ENCODE measurements around the gene LYSMD3.

Gene LYSMD3

GRCh38 chr5:90477621-90478215 lies 51.7 kb downstream of the LYSMD3 start:
- no peak overlapping the region for H3K4me3 ChIP-seq (replicated peaks; ENCODE audit: low read depth, low read length)
- no peak for DNase-seq (ENCODE audit: low read depth)
- no peak for TF ChIP-seq CTCF (IDR thresholded peaks at IDR 0.05; ENCODE audit: low read length, missing control alignments)

- no peak for DNase-seq (ENCODE audit: low read depth)
Observed at GRCh38 chr5:90477073-90477472, 52.3 kb downstream of the LYSMD3 start.

GRCh38 chr5:90476391-90476790 lies 53.0 kb downstream of the LYSMD3 start:
- H3K4me3 ChIP-seq (replicated peaks; ENCODE audit: low read depth, low read length) = no peak overlapping the region
- TF ChIP-seq CTCF (IDR thresholded peaks at IDR 0.05; ENCODE audit: low read length, missing control alignments) = no peak
- no peak for DNase-seq (ENCODE audit: low read depth)

More at GRCh38 chr5:90477073-90477472, 52.3 kb downstream of the LYSMD3 start:
- no peak overlapping the region for H3K4me3 ChIP-seq (replicated peaks; ENCODE audit: low read depth, low read length)
- no peak for TF ChIP-seq CTCF (IDR thresholded peaks at IDR 0.05; ENCODE audit: low read length, missing control alignments)

- DNase-seq (ENCODE audit: low read depth) = no peak
- TF ChIP-seq CTCF (IDR thresholded peaks at IDR 0.05; ENCODE audit: low read length, missing control alignments) = no peak
- H3K4me3 ChIP-seq (replicated peaks; ENCODE audit: low read depth, low read length) = peak overlapping the region; percentile 87
Observed at GRCh38 chr5:90475436-90475980, 53.9 kb downstream of the LYSMD3 start.

GRCh38 chr5:90474235-90475107 lies 54.9 kb downstream of the LYSMD3 start, which contains the start of the genes MBLAC2 and POLR3G:
Gene MBLAC2 (minus strand): TSS chr5:90474771. CDS start chr5:90474292, 479 bp downstream.
Gene POLR3G (plus strand): TSS chr5:90474864. CDS start chr5:90485568, 10,704 bp downstream.
- peak within 1 kb of the TSS; percentile 87 for H3K4me3 ChIP-seq (replicated peaks; ENCODE audit: low read depth, low read length)
- TF ChIP-seq CTCF (IDR thresholded peaks at IDR 0.05; ENCODE audit: low read length, missing control alignments) = peak; percentile 49
- peak; percentile 95 for DNase-seq (ENCODE audit: low read depth)

- peak; percentile 42 for DNase-seq (ENCODE audit: low read depth)
- TF ChIP-seq CTCF (IDR thresholded peaks at IDR 0.05; ENCODE audit: low read length, missing control alignments) = no peak
- peak overlapping the region; percentile 87 for H3K4me3 ChIP-seq (replicated peaks; ENCODE audit: low read depth, low read length)
Observed at GRCh38 chr5:90473396-90474234, 55.8 kb downstream of the LYSMD3 start.

Measured in fibroblast of pulmonary artery (primary cell).